Duodenal mucosa (tissue), 2 donors: ENCODE measurements around the gene SIRPB1.
"Not testable (repeated sequence)": the region's sequence is repeated elsewhere in the genome, so short reads cannot be mapped to it uniquely, and the experiment has no call there.

Source experiments
- H3K27ac ChIP-seq: one replicate; pipeline ENCODE4 v1.7.0; 2013; ENCODE audit warnings: low read depth, low read length
- H3K27me3 ChIP-seq, 2 donors: one replicate each; pipeline ENCODE4 v1.7.0; 2013; ENCODE audit warnings: low read length in 2 of 2, control low read depth in 1 of 2; ENCODE audit not compliant: insufficient read depth in 2 of 2, control insufficient read depth in 1 of 2
- H3K36me3 ChIP-seq, 2 donors: one replicate each; pipeline ENCODE4 v1.7.0; 2013; ENCODE audit warnings: low read length in 2 of 2, control low read depth in 1 of 2; ENCODE audit not compliant: insufficient read depth in 2 of 2, control insufficient read depth in 1 of 2
- H3K4me1 ChIP-seq, 2 donors: one replicate each; pipeline ENCODE4 v1.7.0; 2013; ENCODE audit warnings: low read length in 2 of 2, control low read depth in 1 of 2; ENCODE audit not compliant: insufficient read depth in 2 of 2, control insufficient read depth in 1 of 2
- H3K4me3 ChIP-seq, 2 donors: one replicate each; pipeline ENCODE4 v1.7.0; 2013; ENCODE audit warnings: low read length in 2 of 2, low read depth in 1 of 2
- H3K9ac ChIP-seq, 2 donors: one replicate each; pipeline ENCODE4 v1.7.0; 2013; ENCODE audit warnings: low read length in 2 of 2, low read depth in 1 of 2
- H3K9me3 ChIP-seq, 2 donors: one replicate each; pipeline ENCODE4 v1.7.0; 2013; ENCODE audit warnings: low read length in 2 of 2, control low read depth in 1 of 2; ENCODE audit not compliant: control insufficient read depth in 1 of 2

Gene SIRPB1

GRCh38 chr20:1576641-1577040 is 43.2 kb downstream of the SIRPB1 start:
- no peaks in the 10 kb centered on the region for H3K36me3 ChIP-seq
- no peak overlapping the region for H3K27ac ChIP-seq
- no peak overlapping the region for H3K9ac ChIP-seq
- H3K9me3 ChIP-seq = no peaks in the 10 kb centered on the region
- H3K4me1 ChIP-seq = no peaks in the 10 kb centered on the region
- H3K4me3 ChIP-seq = no peak overlapping the region
- H3K27me3 ChIP-seq = no peaks in the 10 kb centered on the region

DNA sequence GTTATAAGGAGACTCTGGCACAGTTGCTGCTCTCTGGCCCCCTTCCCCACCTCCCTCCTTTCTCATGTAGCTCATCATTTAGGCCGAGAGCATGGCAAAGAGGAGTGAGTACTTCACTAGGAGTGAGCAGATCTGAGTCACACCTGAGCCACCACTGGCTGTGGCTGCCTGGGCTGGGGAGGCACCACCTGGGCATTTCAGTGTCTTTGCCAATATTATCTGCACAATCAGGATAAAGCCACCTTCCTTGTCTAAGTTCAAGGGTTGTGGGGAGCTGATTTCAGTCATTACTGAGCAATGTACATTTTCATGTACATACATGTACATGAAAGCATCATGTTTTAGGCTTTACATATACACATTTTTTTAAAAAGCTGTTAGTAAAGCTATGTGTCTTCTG is 43.8 kb downstream of the SIRPB1 start:
- H3K36me3 ChIP-seq, H3K27ac ChIP-seq, H3K9ac ChIP-seq, H3K4me1 ChIP-seq, H3K27me3 ChIP-seq, H3K4me3 ChIP-seq, H3K9me3 ChIP-seq: not testable (repeated sequence)

GRCh38 chr20:1571583-1571982 is 48.2 kb downstream of the SIRPB1 start:
- H3K4me1 ChIP-seq, H3K27me3 ChIP-seq, H3K9me3 ChIP-seq, H3K9ac ChIP-seq, H3K4me3 ChIP-seq, H3K36me3 ChIP-seq, H3K27ac ChIP-seq: not testable (repeated sequence)
